Measurements from ENCODE around the gene NAGLU. TPM values are rescaled to one million over a fixed set of nuclear protein-coding genes. Genes with fewer than 3 reads are reported as not detected.

Gene NAGLU
- total and polyA plus RNA-seq, 10 of the 15 experiments (the other 5 are each of a cell fraction or from before 2014, with no cell fraction given), result 0.23 to 27.5 (median 8.9) TPM

DNA sequence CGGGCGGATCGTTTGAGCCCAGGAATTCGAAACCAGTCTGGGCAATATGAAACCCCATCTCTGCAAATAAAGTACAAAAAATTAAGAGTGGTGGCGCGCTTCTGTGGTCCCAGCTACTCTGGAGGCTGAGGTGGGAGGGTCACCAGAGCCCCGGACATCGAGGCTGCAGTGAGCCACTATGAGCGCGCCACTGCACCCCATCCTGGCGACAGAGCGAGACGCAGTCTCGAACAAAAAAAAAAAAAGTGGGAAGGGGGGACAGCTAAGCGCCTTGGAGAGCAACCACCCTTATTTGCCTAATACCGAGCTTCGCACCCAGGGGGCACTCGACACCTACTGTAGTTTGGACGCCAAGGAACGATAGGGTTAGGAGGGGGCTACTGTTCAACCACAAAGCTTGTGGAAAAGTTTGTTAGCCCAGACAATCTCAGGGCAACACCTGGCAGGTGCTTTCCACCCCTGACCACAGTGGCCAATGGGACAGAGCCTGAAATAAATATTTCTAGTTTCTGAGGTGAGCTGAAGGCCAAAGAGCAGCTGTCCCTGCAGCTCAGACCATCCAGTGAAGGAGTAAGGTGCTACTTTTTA, 42.3 kb downstream of the NAGLU start (continued):
- TF ChIP-seq, protein P1, sequence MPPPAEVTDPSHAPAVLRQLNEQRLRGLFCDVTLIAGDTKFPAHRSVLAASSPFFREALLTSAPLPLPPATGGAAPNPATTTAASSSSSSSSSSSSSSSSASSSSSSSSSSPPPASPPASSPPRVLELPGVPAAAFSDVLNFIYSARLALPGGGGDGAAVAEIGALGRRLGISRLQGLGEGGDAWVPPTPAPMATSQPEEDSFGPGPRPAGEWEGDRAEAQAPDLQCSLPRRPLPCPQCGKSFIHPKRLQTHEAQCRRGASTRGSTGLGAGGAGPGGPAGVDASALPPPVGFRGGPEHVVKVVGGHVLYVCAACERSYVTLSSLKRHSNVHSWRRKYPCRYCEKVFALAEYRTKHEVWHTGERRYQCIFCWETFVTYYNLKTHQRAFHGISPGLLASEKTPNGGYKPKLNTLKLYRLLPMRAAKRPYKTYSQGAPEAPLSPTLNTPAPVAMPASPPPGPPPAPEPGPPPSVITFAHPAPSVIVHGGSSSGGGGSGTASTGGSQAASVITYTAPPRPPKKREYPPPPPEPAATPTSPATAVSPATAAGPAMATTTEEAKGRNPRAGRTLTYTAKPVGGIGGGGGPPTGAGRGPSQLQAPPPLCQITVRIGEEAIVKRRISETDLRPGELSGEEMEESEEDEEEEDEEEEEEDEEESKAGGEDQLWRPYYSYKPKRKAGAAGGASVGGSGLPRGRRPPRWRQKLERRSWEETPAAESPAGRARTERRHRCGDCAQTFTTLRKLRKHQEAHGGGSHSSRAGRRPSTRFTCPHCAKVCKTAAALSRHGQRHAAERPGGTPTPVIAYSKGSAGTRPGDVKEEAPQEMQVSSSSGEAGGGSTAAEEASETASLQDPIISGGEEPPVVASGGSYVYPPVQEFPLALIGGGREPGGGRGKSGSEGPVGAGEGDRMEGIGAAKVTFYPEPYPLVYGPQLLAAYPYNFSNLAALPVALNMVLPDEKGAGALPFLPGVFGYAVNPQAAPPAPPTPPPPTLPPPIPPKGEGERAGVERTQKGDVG (CRISPR knock-in tag; IDR thresholded peaks at IDR 0.05), result no peak
- TF ChIP-seq, protein P2, sequence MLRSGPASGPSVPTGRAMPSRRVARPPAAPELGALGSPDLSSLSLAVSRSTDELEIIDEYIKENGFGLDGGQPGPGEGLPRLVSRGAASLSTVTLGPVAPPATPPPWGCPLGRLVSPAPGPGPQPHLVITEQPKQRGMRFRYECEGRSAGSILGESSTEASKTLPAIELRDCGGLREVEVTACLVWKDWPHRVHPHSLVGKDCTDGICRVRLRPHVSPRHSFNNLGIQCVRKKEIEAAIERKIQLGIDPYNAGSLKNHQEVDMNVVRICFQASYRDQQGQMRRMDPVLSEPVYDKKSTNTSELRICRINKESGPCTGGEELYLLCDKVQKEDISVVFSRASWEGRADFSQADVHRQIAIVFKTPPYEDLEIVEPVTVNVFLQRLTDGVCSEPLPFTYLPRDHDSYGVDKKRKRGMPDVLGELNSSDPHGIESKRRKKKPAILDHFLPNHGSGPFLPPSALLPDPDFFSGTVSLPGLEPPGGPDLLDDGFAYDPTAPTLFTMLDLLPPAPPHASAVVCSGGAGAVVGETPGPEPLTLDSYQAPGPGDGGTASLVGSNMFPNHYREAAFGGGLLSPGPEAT (IDR thresholded peaks at IDR 0.05; ENCODE audit: low read depth), result peak; percentile 89
- TF ChIP-seq SIN3A (IDR thresholded peaks at IDR 0.05; ENCODE audit: low read depth, low read length) (no peak), KLF5 (IDR thresholded peaks at IDR 0.05; ENCODE audit: partially characterized antibody) (no peak), BACH1 (IDR thresholded peaks at IDR 0.05; ENCODE audit: borderline replicate concordance) (no peak), HDAC6 (IDR thresholded peaks at IDR 0.05; ENCODE audit: unreplicated experiment) (no peak), SMARCA5 (IDR thresholded peaks at IDR 0.05) (no peak), SMAD1 (IDR thresholded peaks at IDR 0.05; ENCODE audit: low read depth, partially characterized antibody) (no peak), RCOR1 (conservative IDR thresholded peaks at IDR 0.05; ENCODE audit: low read depth, low read length) (no peak), MXI1 (IDR thresholded peaks at IDR 0.05; ENCODE audit: low read depth, low read length) (peak; percentile 31; the same call in 1 of the 2 replicates), RUNX3 (IDR thresholded peaks at IDR 0.05; ENCODE audit: low read length) (peak; percentile 98), HDGF (IDR thresholded peaks at IDR 0.05) (no peak), RFX5 (IDR thresholded peaks at IDR 0.05; ENCODE audit: low read depth, low read length) (no peak), NR2C1 (IDR thresholded peaks at IDR 0.05) (no peak), SPI1 (IDR thresholded peaks at IDR 0.05; ENCODE audit: borderline replicate concordance, insufficient read depth, low read depth, low read length) (no peak), IKZF1 (conservative IDR thresholded peaks at IDR 0.05) (peak; percentile 97), SMC3 (IDR thresholded peaks at IDR 0.05; ENCODE audit: borderline replicate concordance, low read length) (peak; percentile 83), HCFC1 (IDR thresholded peaks at IDR 0.05; ENCODE audit: low read length) (no peak), RELA (IDR thresholded peaks at IDR 0.05; ENCODE audit: borderline replicate concordance, partially characterized antibody) (no peak)
- TF ChIP-seq, protein P3, sequence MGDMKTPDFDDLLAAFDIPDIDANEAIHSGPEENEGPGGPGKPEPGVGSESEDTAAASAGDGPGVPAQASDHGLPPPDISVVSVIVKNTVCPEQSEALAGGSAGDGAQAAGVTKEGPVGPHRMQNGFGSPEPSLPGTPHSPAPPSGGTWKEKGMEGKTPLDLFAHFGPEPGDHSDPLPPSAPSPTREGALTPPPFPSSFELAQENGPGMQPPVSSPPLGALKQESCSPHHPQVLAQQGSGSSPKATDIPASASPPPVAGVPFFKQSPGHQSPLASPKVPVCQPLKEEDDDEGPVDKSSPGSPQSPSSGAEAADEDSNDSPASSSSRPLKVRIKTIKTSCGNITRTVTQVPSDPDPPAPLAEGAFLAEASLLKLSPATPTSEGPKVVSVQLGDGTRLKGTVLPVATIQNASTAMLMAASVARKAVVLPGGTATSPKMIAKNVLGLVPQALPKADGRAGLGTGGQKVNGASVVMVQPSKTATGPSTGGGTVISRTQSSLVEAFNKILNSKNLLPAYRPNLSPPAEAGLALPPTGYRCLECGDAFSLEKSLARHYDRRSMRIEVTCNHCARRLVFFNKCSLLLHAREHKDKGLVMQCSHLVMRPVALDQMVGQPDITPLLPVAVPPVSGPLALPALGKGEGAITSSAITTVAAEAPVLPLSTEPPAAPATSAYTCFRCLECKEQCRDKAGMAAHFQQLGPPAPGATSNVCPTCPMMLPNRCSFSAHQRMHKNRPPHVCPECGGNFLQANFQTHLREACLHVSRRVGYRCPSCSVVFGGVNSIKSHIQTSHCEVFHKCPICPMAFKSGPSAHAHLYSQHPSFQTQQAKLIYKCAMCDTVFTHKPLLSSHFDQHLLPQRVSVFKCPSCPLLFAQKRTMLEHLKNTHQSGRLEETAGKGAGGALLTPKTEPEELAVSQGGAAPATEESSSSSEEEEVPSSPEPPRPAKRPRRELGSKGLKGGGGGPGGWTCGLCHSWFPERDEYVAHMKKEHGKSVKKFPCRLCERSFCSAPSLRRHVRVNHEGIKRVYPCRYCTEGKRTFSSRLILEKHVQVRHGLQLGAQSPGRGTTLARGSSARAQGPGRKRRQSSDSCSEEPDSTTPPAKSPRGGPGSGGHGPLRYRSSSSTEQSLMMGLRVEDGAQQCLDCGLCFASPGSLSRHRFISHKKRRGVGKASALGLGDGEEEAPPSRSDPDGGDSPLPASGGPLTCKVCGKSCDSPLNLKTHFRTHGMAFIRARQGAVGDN (IDR thresholded peaks at IDR 0.05), result no peak

All from GM12878 (cell line).